Neural progenitor cell (in vitro differentiated cells): ENCODE measurements around the gene FYB2. TPM values are rescaled to one million over a fixed set of nuclear protein-coding genes. Genes with fewer than 3 reads are reported as not detected.

Experiments used
- DNase-seq: peaks from one replicate; pipeline ENCODE4 v3.0.0-alpha.2; 2016; ENCODE audit warnings: low spot score
- H2AFZ ChIP-seq: fragments of 200-600 bp; sonication (generic); replicated peaks from 2 replicates; pipeline ENCODE4 v1.6.1; 2016; ENCODE audit warnings: antibody characterized with exemption
- H3F3A ChIP-seq: fragments of 200-600 bp; sonication (generic); 2 replicates; pipeline ENCODE4 v1.6.1; 2016; ENCODE audit warnings: antibody characterized with exemption, low read depth
- H3K27ac ChIP-seq: fragments of 200-600 bp; sonication (generic); 2 replicates; pipeline ENCODE4 v1.5.1; 2016; ENCODE audit warnings: mild to moderate bottlenecking
- H3K27me3 ChIP-seq: fragments of 200-600 bp; sonication (generic); 2 replicates; pipeline ENCODE4 v1.6.1; 2016; ENCODE audit warnings: mild to moderate bottlenecking, moderate library complexity
- H3K36me3 ChIP-seq: fragments of 200-600 bp; sonication (generic); 2 replicates; pipeline ENCODE4 v1.5.1; 2016
- H3K4me1 ChIP-seq: fragments of 200-600 bp; sonication (generic); 2 replicates; pipeline ENCODE4 v1.6.1; 2016; ENCODE audit warnings: mixed run types
- H3K4me2 ChIP-seq: fragments of 200-600 bp; sonication (generic); 2 replicates; pipeline ENCODE4 v1.6.1; 2016
- H3K4me3 ChIP-seq: fragments of 200-600 bp; sonication (generic); 2 replicates; pipeline ENCODE4 v1.5.1; 2016
- H3K79me2 ChIP-seq: fragments of 200-600 bp; sonication (generic); 2 replicates; pipeline ENCODE4 v1.6.1; 2016; ENCODE audit warnings: low read depth
- H3K9ac ChIP-seq: fragments of 200-600 bp; sonication (generic); 2 replicates; pipeline ENCODE4 v1.6.1; 2016
- H3K9me3 ChIP-seq: fragments of 200-600 bp; sonication (generic); 2 replicates; pipeline ENCODE4 v1.5.1; 2016; ENCODE audit warnings: low read depth
- H4K20me1 ChIP-seq: fragments of 200-600 bp; sonication (generic); 2 replicates; pipeline ENCODE4 v1.6.1; 2016; ENCODE audit warnings: low read depth
- H3K27ac Mint-ChIP-seq: 3 replicates; pipeline ENCODE4 v1.8.0; 2021; ENCODE audit warnings: mixed read lengths
- H3K27me3 Mint-ChIP-seq: 2 replicates; pipeline ENCODE4 v1.8.0; 2022; ENCODE audit warnings: low read depth, mild to moderate bottlenecking, inconsistent platforms, moderate library complexity, mixed read lengths; ENCODE audit not compliant: insufficient read depth
- H3K36me3 Mint-ChIP-seq: 3 replicates; pipeline ENCODE4 v1.8.0; 2021; ENCODE audit warnings: mixed read lengths
- H3K4me1 Mint-ChIP-seq: 3 replicates; pipeline ENCODE4 v1.8.0; 2021; ENCODE audit warnings: mixed read lengths
- H3K4me3 Mint-ChIP-seq: 3 replicates; pipeline ENCODE4 v1.8.0; 2021; ENCODE audit warnings: mild to moderate bottlenecking, moderate library complexity, mixed read lengths
- H3K9me3 Mint-ChIP-seq: 3 replicates; pipeline ENCODE4 v1.8.0; 2020; ENCODE audit warnings: mixed read lengths
- EZH2 ChIP-seq: fragments of 200-600 bp; sonication (generic); IDR thresholded peaks from 2 replicates; pipeline ENCODE4 v1.6.1; 2017; ENCODE audit warnings: antibody characterized with exemption, mild to moderate bottlenecking, moderate library complexity
- EZH2phosphoT487 ChIP-seq: fragments of 200-600 bp; sonication (generic); IDR thresholded peaks from 2 replicates; pipeline ENCODE4 v1.6.1; 2017; ENCODE audit warnings: antibody characterized with exemption
- total RNA-seq: library from RNA; depleted of rRNA; stranded (reverse); fragments of >200 nt; gene quantifications from 2 replicates; pipeline ENCODE4 v1.2.3, GENCODE V29; 2015; ENCODE audit warnings: low replicate concordance
- TF ChIP-seq, protein P1 (sequence below): fragments of 200-600 bp; sonication (generic); IDR thresholded peaks from 2 replicates; pipeline ENCODE4 v1.5.1; 2017; ENCODE audit warnings: antibody characterized with exemption, mild to moderate bottlenecking

FYB2 gene
- total RNA-seq, 1 donor from 2014 or later: 8.9 TPM

DNA sequence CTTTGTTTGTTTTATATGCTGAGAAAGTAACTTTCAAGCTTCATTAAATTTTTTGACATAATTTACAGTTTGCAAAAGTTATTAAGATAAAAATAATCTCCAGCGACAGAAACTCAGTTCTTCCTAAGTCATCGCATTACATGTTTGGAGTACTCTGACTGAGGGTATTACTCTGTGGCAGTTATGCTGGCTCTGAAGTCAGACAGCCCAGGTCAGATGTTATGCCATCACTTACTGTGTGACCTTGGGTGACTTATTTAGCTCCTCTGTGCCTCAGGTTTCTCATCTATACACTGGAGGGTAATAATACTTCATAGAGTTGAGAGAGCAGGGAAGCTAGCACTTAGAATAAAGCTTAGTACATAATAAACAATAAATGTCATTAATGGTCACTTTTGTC, 147.7 kb downstream of the FYB2 start:
- Histone ChIP-seq H3K4me2 (no peak overlapping the region), H3K4me1 (no peaks in the 10 kb centered on the region), H3K9ac (no peak overlapping the region), H3F3A (no peaks in the 10 kb centered on the region), H3K9me3 (no peaks in the 10 kb centered on the region), H3K36me3 (no peaks in the 10 kb centered on the region), H3K4me3 (no peak overlapping the region), H3K27ac (no peak overlapping the region), H3K79me2 (peaks cover 34% of the 10 kb centered on the region), H3K27me3 (no peaks in the 10 kb centered on the region), H4K20me1 (peaks cover 3% of the 10 kb centered on the region), H2AFZ (no peak overlapping the region)
- Mint-ChIP-seq H3K27me3 (no peaks in the 10 kb centered on the region), H3K9me3 (no peaks in the 10 kb centered on the region), H3K27ac (no peak overlapping the region), H3K4me1 (peaks cover 4% of the 10 kb centered on the region), H3K4me3 (no peak overlapping the region), H3K36me3 (peaks cover under 1% of the 10 kb centered on the region)
- DNase-seq: no peak
- TF ChIP-seq EZH2: no peak
- no peak for TF ChIP-seq EZH2phosphoT487
- TF ChIP-seq, protein P1, sequence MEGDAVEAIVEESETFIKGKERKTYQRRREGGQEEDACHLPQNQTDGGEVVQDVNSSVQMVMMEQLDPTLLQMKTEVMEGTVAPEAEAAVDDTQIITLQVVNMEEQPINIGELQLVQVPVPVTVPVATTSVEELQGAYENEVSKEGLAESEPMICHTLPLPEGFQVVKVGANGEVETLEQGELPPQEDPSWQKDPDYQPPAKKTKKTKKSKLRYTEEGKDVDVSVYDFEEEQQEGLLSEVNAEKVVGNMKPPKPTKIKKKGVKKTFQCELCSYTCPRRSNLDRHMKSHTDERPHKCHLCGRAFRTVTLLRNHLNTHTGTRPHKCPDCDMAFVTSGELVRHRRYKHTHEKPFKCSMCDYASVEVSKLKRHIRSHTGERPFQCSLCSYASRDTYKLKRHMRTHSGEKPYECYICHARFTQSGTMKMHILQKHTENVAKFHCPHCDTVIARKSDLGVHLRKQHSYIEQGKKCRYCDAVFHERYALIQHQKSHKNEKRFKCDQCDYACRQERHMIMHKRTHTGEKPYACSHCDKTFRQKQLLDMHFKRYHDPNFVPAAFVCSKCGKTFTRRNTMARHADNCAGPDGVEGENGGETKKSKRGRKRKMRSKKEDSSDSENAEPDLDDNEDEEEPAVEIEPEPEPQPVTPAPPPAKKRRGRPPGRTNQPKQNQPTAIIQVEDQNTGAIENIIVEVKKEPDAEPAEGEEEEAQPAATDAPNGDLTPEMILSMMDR: no peak

DNA sequence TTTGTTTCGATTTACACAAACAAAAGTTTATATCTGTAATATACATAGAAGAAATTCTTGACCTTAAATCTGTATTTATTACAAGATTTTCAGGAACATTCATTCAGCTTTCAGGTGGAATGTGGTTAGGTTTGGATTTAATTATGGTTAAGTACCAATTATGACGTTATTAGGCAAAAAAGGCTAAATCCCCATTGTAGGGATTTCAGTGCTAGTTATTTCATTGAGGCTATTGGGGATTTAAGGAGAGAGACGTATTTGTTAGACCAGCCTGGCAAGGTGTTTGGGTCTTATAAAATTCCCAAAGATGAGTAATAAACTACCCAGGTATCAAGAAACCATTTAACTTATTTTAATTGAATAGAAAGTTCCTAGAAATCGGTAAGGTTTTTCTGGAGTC, 148.1 kb downstream of the FYB2 start:
- Histone ChIP-seq H3K27me3 (no peaks in the 10 kb centered on the region), H3K9me3 (no peaks in the 10 kb centered on the region), H2AFZ (no peak overlapping the region), H3K4me2 (no peak overlapping the region), H3K79me2 (peaks cover 34% of the 10 kb centered on the region), H4K20me1 (peaks cover 3% of the 10 kb centered on the region), H3K4me3 (no peak overlapping the region), H3K36me3 (no peaks in the 10 kb centered on the region), H3K27ac (no peak overlapping the region), H3K4me1 (no peaks in the 10 kb centered on the region), H3K9ac (no peak overlapping the region), H3F3A (no peaks in the 10 kb centered on the region)
- no peaks in the 10 kb centered on the region for H3K9me3 Mint-ChIP-seq
- TF ChIP-seq EZH2phosphoT487 (no peak), EZH2 (no peak)
- TF ChIP-seq, protein P1: no peak
- no peak for DNase-seq
- H3K27ac Mint-ChIP-seq: no peak overlapping the region
- peaks cover 1% of the 10 kb centered on the region for H3K4me1 Mint-ChIP-seq
- H3K4me3 Mint-ChIP-seq: no peak overlapping the region
- no peaks in the 10 kb centered on the region for H3K36me3 Mint-ChIP-seq
- H3K27me3 Mint-ChIP-seq: no peaks in the 10 kb centered on the region

DNA sequence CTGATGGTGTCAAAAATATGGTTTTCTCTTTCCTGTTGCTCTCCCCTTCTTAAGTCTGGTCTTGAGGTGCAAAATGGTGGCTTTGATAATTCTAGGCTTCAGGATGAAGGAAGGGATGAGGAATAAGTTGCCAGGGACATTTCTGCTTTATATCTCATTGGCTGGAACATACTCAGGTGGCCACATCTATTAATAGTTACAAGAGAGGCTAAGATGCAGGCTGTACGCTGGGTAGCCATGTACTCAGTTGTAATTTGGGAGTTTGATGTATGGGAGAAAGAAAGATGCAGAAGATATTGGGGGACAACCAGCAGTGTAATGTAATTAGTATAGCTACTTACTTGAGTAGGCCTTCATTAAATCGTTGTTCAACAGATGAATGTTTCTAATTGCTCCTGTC, 148.9 kb downstream of the FYB2 start:
- DNase-seq: no peak
- peaks cover 3% of the 10 kb centered on the region for H4K20me1 ChIP-seq
- no peak overlapping the region for H2AFZ ChIP-seq
- no peaks in the 10 kb centered on the region for H3K36me3 ChIP-seq
- Mint-ChIP-seq H3K27me3 (no peaks in the 10 kb centered on the region), H3K27ac (no peak overlapping the region), H3K4me1 (no peaks in the 10 kb centered on the region), H3K36me3 (no peaks in the 10 kb centered on the region), H3K9me3 (no peaks in the 10 kb centered on the region), H3K4me3 (no peak overlapping the region)
- no peak overlapping the region for H3K4me2 ChIP-seq
- no peaks in the 10 kb centered on the region for H3K27me3 ChIP-seq
- H3K4me1 ChIP-seq: no peaks in the 10 kb centered on the region
- H3K27ac ChIP-seq: no peak overlapping the region
- H3F3A ChIP-seq: no peaks in the 10 kb centered on the region
- H3K4me3 ChIP-seq: no peak overlapping the region
- no peaks in the 10 kb centered on the region for H3K9me3 ChIP-seq
- H3K79me2 ChIP-seq: peaks cover 34% of the 10 kb centered on the region
- H3K9ac ChIP-seq: no peak overlapping the region
- no peak for TF ChIP-seq EZH2

Other genes with a start within 250 kb of the FYB2 start
- 28.5 and 32.8 TPM in 2 replicates for gene PLPP3, start 239.8 kb downstream of the FYB2 start, total RNA-seq
- 16.9 and 25.8 TPM in 2 replicates for gene PRKAA2, start 174.1 kb downstream of the FYB2 start, total RNA-seq
- gene C8A, start 35.4 kb upstream of the FYB2 start, total RNA-seq: not detected in 2 replicates
- gene C8B, start 146.6 kb upstream of the FYB2 start, total RNA-seq: not detected in 2 replicates